OCI-LY3 (cell line): ENCODE measurements around the gene ALG2.

Source experiments
- CTCF ChIP-seq: fragments of 200-600, 300-600 bp; sonication (generic); IDR thresholded peaks from 2 replicates; pipeline ENCODE4 v1.5.1; 2014; ENCODE audit warnings: antibody characterized with exemption, low read length, low read depth
- EZH2phosphoT487 ChIP-seq: fragments of 200-600 bp; shearing (Covaris generic); IDR thresholded peaks from 2 replicates; pipeline ENCODE4 v1.6.1; 2018; ENCODE audit warnings: antibody characterized with exemption, mixed run types, low read depth

- TF ChIP-seq CTCF = no peak
- TF ChIP-seq EZH2phosphoT487 = no peak
These were observed 41.2 kb upstream of the ALG2 start for GRCh38 chr9:99262949-99263418.
